Loucy (cell line): ENCODE results near the gene TMEM273.

Experiments used
- H2AFZ ChIP-seq: fragments of 200-600 bp; sonication (generic); 2 replicates; pipeline ENCODE4 v1.6.0; 2016; ENCODE audit warnings: antibody characterized with exemption, mild to moderate bottlenecking, low read length, moderate library complexity
- H3F3A ChIP-seq: fragments of 200-600 bp; 2 replicates; pipeline ENCODE4 v1.6.0; 2016; ENCODE audit warnings: antibody characterized with exemption, low read depth, mild to moderate bottlenecking
- H3K27me3 ChIP-seq: fragments of 200-600 bp; sonication (generic); 2 replicates; pipeline ENCODE4 v1.6.1; 2014; ENCODE audit warnings: low read length, mild to moderate bottlenecking; ENCODE audit not compliant: insufficient read depth, poor library complexity, severe bottlenecking
- H3K36me3 ChIP-seq: fragments of 200-600 bp; sonication (generic); 2 replicates; pipeline ENCODE4 v1.6.1; 2016; ENCODE audit warnings: low read length; ENCODE audit not compliant: insufficient read depth
- H3K4me1 ChIP-seq: fragments of 200-600 bp; sonication (generic); 2 replicates; pipeline ENCODE4 v1.5.1; 2014; ENCODE audit warnings: low read length, mild to moderate bottlenecking; ENCODE audit not compliant: insufficient read depth, poor library complexity, severe bottlenecking
- H3K4me2 ChIP-seq: fragments of 200-600 bp; sonication (generic); 2 replicates; pipeline ENCODE4 v1.6.0; 2014; ENCODE audit warnings: antibody characterized with exemption, low read length, low read depth, mild to moderate bottlenecking; ENCODE audit not compliant: poor library complexity, severe bottlenecking
- H3K4me3 ChIP-seq: fragments of 200-600 bp; sonication (generic); 2 replicates; pipeline ENCODE4 v1.5.1; 2014; ENCODE audit warnings: low read length, mild to moderate bottlenecking, mixed read lengths; ENCODE audit not compliant: poor library complexity, severe bottlenecking
- H3K79me2 ChIP-seq: fragments of 200-600 bp; sonication (generic); 2 replicates; pipeline ENCODE4 v1.6.1; 2014; ENCODE audit warnings: low read length; ENCODE audit not compliant: insufficient read depth
- H3K9ac ChIP-seq: fragments of 200-600 bp; sonication (generic); 2 replicates; pipeline ENCODE4 v1.6.0; 2014; ENCODE audit warnings: mild to moderate bottlenecking, low read depth, low read length, moderate library complexity; ENCODE audit not compliant: poor library complexity, severe bottlenecking
- H3K9me2 ChIP-seq: fragments of 200-600 bp; sonication (generic); replicated peaks from 2 replicates; pipeline ENCODE4 v1.6.1; 2016; ENCODE audit warnings: low read depth, low read length, mixed read lengths
- H3K9me3 ChIP-seq: fragments of 200-600 bp; sonication (generic); 2 replicates; pipeline ENCODE4 v1.6.1; 2014; ENCODE audit warnings: mild to moderate bottlenecking, antibody characterized with exemption, low read length, low read depth; ENCODE audit not compliant: insufficient read depth
- H4K20me1 ChIP-seq: fragments of 200-600 bp; sonication (generic); 2 replicates; pipeline ENCODE4 v1.6.0; 2014; ENCODE audit warnings: antibody characterized with exemption, low read length, mild to moderate bottlenecking; ENCODE audit not compliant: insufficient read depth, poor library complexity, severe bottlenecking
- EZH2phosphoT487 ChIP-seq: fragments of 200-600 bp; IDR thresholded peaks from 2 replicates; pipeline ENCODE4 v1.6.1; 2018; ENCODE audit warnings: antibody characterized with exemption, mild to moderate bottlenecking, moderate library complexity, borderline replicate concordance
- TF ChIP-seq, protein P1 (sequence below): fragments of 200-600 bp; sonication (generic); conservative IDR thresholded peaks from 2 replicates; pipeline ENCODE4 v1.5.1; 2014; ENCODE audit warnings: mild to moderate bottlenecking, antibody characterized with exemption, low read length

Gene TMEM273

DNA sequence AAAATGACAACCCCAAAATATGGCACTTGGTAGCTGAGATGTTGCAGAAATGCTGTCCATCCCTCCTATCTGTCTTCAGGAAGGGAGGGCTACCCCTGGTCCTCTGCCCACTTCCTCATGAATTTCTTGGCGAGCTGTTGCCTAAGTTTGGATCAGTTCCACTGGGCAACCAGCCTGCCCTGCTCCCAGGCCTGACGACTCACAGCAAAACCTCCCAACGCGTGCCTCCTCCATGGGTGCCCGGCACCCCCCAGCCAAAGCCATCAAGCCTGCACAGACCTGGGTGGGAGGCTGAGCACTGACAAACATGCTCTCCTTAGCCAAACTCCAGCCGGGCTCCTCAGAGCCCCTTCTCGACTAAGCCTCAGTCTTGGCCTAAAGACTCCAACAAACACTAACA lies 81.7 kb downstream of the TMEM273 start:
- Histone ChIP-seq H3K9me3 (no peaks in the 10 kb centered on the region), H3F3A (no peaks in the 10 kb centered on the region)
- TF ChIP-seq, protein P1, sequence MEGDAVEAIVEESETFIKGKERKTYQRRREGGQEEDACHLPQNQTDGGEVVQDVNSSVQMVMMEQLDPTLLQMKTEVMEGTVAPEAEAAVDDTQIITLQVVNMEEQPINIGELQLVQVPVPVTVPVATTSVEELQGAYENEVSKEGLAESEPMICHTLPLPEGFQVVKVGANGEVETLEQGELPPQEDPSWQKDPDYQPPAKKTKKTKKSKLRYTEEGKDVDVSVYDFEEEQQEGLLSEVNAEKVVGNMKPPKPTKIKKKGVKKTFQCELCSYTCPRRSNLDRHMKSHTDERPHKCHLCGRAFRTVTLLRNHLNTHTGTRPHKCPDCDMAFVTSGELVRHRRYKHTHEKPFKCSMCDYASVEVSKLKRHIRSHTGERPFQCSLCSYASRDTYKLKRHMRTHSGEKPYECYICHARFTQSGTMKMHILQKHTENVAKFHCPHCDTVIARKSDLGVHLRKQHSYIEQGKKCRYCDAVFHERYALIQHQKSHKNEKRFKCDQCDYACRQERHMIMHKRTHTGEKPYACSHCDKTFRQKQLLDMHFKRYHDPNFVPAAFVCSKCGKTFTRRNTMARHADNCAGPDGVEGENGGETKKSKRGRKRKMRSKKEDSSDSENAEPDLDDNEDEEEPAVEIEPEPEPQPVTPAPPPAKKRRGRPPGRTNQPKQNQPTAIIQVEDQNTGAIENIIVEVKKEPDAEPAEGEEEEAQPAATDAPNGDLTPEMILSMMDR = no peak
- no peak for TF ChIP-seq EZH2phosphoT487

DNA sequence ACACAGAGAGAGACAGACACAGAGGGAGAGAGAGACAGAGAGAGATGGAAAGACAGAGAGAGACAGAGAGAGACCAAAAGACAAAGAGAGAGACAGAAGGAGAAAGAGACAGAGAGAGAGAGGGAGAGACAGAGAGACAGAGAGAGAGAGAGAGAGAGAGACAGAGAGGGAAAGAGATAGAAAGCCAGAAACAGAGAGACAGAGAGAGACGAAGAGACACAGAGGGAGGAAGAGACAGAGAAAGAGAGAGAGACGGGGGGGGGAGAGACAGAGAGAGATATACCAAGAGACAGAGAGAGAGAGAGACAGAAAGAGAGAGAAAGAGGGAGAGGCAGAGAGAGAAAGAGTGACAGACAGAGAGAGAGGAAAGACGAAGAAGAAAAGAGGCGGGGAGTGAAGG lies 83.1 kb downstream of the TMEM273 start:
- Histone ChIP-seq H2AFZ (no peak overlapping the region), H3K36me3 (no peaks in the 10 kb centered on the region), H3K9ac (no peak overlapping the region), H3K79me2 (no peaks in the 10 kb centered on the region), H3K4me2 (no peak overlapping the region), H3K27me3 (no peaks in the 10 kb centered on the region), H3K4me3 (no peak overlapping the region), H3F3A (no peaks in the 10 kb centered on the region), H3K9me2 (no peaks in the 10 kb centered on the region), H3K4me1 (no peaks in the 10 kb centered on the region), H3K9me3 (no peaks in the 10 kb centered on the region), H4K20me1 (no peaks in the 10 kb centered on the region)
- no peak for TF ChIP-seq EZH2phosphoT487
- TF ChIP-seq, protein P1 = no peak

More for the DNA sequence above, 81.7 kb downstream of the TMEM273 start:
- H3K79me2 ChIP-seq = no peaks in the 10 kb centered on the region
- no peaks in the 10 kb centered on the region for H3K27me3 ChIP-seq
- no peaks in the 10 kb centered on the region for H4K20me1 ChIP-seq
- H3K4me1 ChIP-seq = no peaks in the 10 kb centered on the region
- no peaks in the 10 kb centered on the region for H3K36me3 ChIP-seq
- no peaks in the 10 kb centered on the region for H3K9me2 ChIP-seq
- H3K4me3 ChIP-seq = no peak overlapping the region
- no peak overlapping the region for H2AFZ ChIP-seq
- H3K9ac ChIP-seq = no peak overlapping the region
- no peak overlapping the region for H3K4me2 ChIP-seq
